ENCODE measurements around the gene PTGER1. TPM values are rescaled to one million over a fixed set of nuclear protein-coding genes. Genes with fewer than 3 reads are reported as not detected.

PTGER1 gene
- total RNA-seq (under 1 TPM in 1 of 4 donors, not detected in 3; 0.33 TPM), polyA plus RNA-seq (not detected)
- long read RNA-seq, donor 1 = 0 reads
- long read RNA-seq, donor 2 = 0 reads
- long read RNA-seq, donor 3 = 0 reads
- long read RNA-seq, donor 4 = 0 reads

GRCh38 chr19:14475251-14476073 is at the start of gene PTGER1:
TSS of gene PTGER1 (minus strand) at chr19:14475354. CDS start at chr19:14474320, 1,034 bp downstream.
- DNase-seq = peak in 1 of 3 donors; percentile 71
- 14% methylated on average over 33 of the region's 33 CpGs for WGBS
- no peaks in the 10 kb centered on the region for H3K4me1 ChIP-seq (ENCODE audit: control insufficient read depth, insufficient read depth, low read length)
- H3K27me3 ChIP-seq (ENCODE audit: control insufficient read depth, insufficient read depth) = no peaks in the 10 kb centered on the region
- H3K4me3 ChIP-seq (ENCODE audit: low read length) = no peak within 1 kb of the TSS
- intact Hi-C loops (cut with DNase I) = no loop called here
- H3K9me3 ChIP-seq (ENCODE audit: control insufficient read depth, low read length) = no peaks in the 10 kb centered on the region
- ATAC-seq = peak in 1 of 2 donors; percentile 19
- no peak within 1 kb of the TSS for H3K27ac ChIP-seq (ENCODE audit: low read length)

GRCh38 chr19:14520543-14520942 is 45.4 kb upstream of the PTGER1 start:
- H3K4me1 ChIP-seq (ENCODE audit: control insufficient read depth, insufficient read depth, low read length) = peaks cover 5% of the 10 kb centered on the region
- ATAC-seq (no peak), DNase-seq (no peak)
- no peak overlapping the region for H3K4me3 ChIP-seq (ENCODE audit: low read length)
- 90% methylated on average over 4 of the region's 4 CpGs for WGBS
- no peaks in the 10 kb centered on the region for H3K9me3 ChIP-seq (ENCODE audit: control insufficient read depth, low read length)
- intact Hi-C loops (cut with DNase I) = no loop called here
- H3K27me3 ChIP-seq (ENCODE audit: control insufficient read depth, insufficient read depth) = no peaks in the 10 kb centered on the region
- H3K27ac ChIP-seq (ENCODE audit: low read length) = no peak overlapping the region

GRCh38 chr19:14519860-14520407 is 44.8 kb upstream of the PTGER1 start:
- intact Hi-C loops (cut with DNase I) = no loop called here
- Histone ChIP-seq H3K27me3 (ENCODE audit: control insufficient read depth, insufficient read depth) (no peaks in the 10 kb centered on the region), H3K9me3 (ENCODE audit: control insufficient read depth, low read length) (no peaks in the 10 kb centered on the region), H3K4me3 (ENCODE audit: low read length) (no peak overlapping the region), H3K27ac (ENCODE audit: low read length) (no peak overlapping the region), H3K4me1 (ENCODE audit: control insufficient read depth, insufficient read depth, low read length) (peaks cover 5% of the 10 kb centered on the region)
- no peak for ATAC-seq
- DNase-seq = no peak
- WGBS = 54% methylated on average over 2 of the region's 2 CpGs

GRCh38 chr19:14519245-14519859 is 44.2 kb upstream of the PTGER1 start:
- no peak for ATAC-seq
- Histone ChIP-seq H3K27ac (ENCODE audit: low read length) (no peak overlapping the region), H3K4me1 (ENCODE audit: control insufficient read depth, insufficient read depth, low read length) (peaks cover 5% of the 10 kb centered on the region), H3K27me3 (ENCODE audit: control insufficient read depth, insufficient read depth) (no peaks in the 10 kb centered on the region), H3K9me3 (ENCODE audit: control insufficient read depth, low read length) (no peaks in the 10 kb centered on the region), H3K4me3 (ENCODE audit: low read length) (no peak overlapping the region)
- WGBS = 91% methylated on average over 22 of the region's 22 CpGs
- intact Hi-C loops (cut with DNase I) = no loop called here
- peak in 1 of 3 donors; percentile 49 for DNase-seq

- WGBS = under 1% methylated on average over 82 of the region's 82 CpGs
- Histone ChIP-seq H3K9me3 (ENCODE audit: control insufficient read depth, low read length) (no peaks in the 10 kb centered on the region), H3K27me3 (ENCODE audit: control insufficient read depth, insufficient read depth) (no peaks in the 10 kb centered on the region), H3K27ac (ENCODE audit: low read length) (peak within 1 kb of the TSS; percentile 96), H3K4me1 (ENCODE audit: control insufficient read depth, insufficient read depth, low read length) (peaks cover 5% of the 10 kb centered on the region), H3K4me3 (ENCODE audit: low read length) (peak within 1 kb of the TSS; percentile 88)
- ATAC-seq (peak; percentile 87 to 89), DNase-seq (peak; percentile 88 to 95 (median 95))
- intact Hi-C loops (cut with DNase I) = no loop called here
These were observed 42.8 kb upstream of the PTGER1 start, which contains the start of gene DNAJB1 for GRCh38 chr19:14517840-14518505. TSS of gene DNAJB1 (minus strand) at chr19:14518397. CDS start at chr19:14518349, 48 bp downstream.

- ATAC-seq (peak in 1 of 2 donors; percentile 1), DNase-seq (no peak)
- Histone ChIP-seq H3K4me1 (ENCODE audit: control insufficient read depth, insufficient read depth, low read length) (peaks cover 5% of the 10 kb centered on the region), H3K27ac (ENCODE audit: low read length) (peak overlapping the region; percentile 26), H3K9me3 (ENCODE audit: control insufficient read depth, low read length) (no peaks in the 10 kb centered on the region), H3K4me3 (ENCODE audit: low read length) (peak overlapping the region; percentile 88), H3K27me3 (ENCODE audit: control insufficient read depth, insufficient read depth) (no peaks in the 10 kb centered on the region)
- under 1% methylated on average over 32 of the region's 32 CpGs for WGBS
- intact Hi-C loops (cut with DNase I) = no loop called here
These were observed 42.3 kb upstream of the PTGER1 start for GRCh38 chr19:14517446-14517839.

- ATAC-seq (no peak), DNase-seq (no peak)
- WGBS = 29% methylated on average over 22 of the region's 22 CpGs
- Histone ChIP-seq H3K27me3 (ENCODE audit: control insufficient read depth, insufficient read depth) (no peaks in the 10 kb centered on the region), H3K27ac (ENCODE audit: low read length) (peak overlapping the region; percentile 56), H3K4me3 (ENCODE audit: low read length) (peak overlapping the region; percentile 88), H3K9me3 (ENCODE audit: control insufficient read depth, low read length) (no peaks in the 10 kb centered on the region), H3K4me1 (ENCODE audit: control insufficient read depth, insufficient read depth, low read length) (peaks cover 5% of the 10 kb centered on the region)
- intact Hi-C loops (cut with DNase I) = no loop called here
These were observed 41.7 kb upstream of the PTGER1 start for GRCh38 chr19:14516746-14517438.

- Histone ChIP-seq H3K4me1 (ENCODE audit: control insufficient read depth, insufficient read depth, low read length) (peaks cover 5% of the 10 kb centered on the region), H3K27me3 (ENCODE audit: control insufficient read depth, insufficient read depth) (no peaks in the 10 kb centered on the region), H3K27ac (ENCODE audit: low read length) (no peak overlapping the region), H3K9me3 (ENCODE audit: control insufficient read depth, low read length) (no peaks in the 10 kb centered on the region), H3K4me3 (ENCODE audit: low read length) (peak overlapping the region; percentile 88)
- DNase-seq = no peak
- 62% methylated on average over 15 of the region's 15 CpGs for WGBS
- intact Hi-C loops (cut with DNase I) = no loop called here
- ATAC-seq = no peak
These were observed 40.9 kb upstream of the PTGER1 start for GRCh38 chr19:14516048-14516534.

GRCh38 chr19:14515501-14516047 is 40.4 kb upstream of the PTGER1 start:
- intact Hi-C loops (cut with DNase I) = no loop called here

More at GRCh38 chr19:14515501-14516047, 40.4 kb upstream of the PTGER1 start:
- H3K9me3 ChIP-seq (ENCODE audit: control insufficient read depth, low read length) = no peaks in the 10 kb centered on the region
- no peak for ATAC-seq
- H3K27me3 ChIP-seq (ENCODE audit: control insufficient read depth, insufficient read depth) = no peaks in the 10 kb centered on the region
- WGBS = 67% methylated on average over 8 of the region's 8 CpGs
- no peak overlapping the region for H3K4me3 ChIP-seq (ENCODE audit: low read length)
- peaks cover 5% of the 10 kb centered on the region for H3K4me1 ChIP-seq (ENCODE audit: control insufficient read depth, insufficient read depth, low read length)
- H3K27ac ChIP-seq (ENCODE audit: low read length) = no peak overlapping the region
- peak in 1 of 3 donors; percentile 79 for DNase-seq

Measured in right cardiac atrium (tissue), 5 donors.